ENCODE measurements around the gene ACSS1.
A peak's percentile ranks its signal among the peaks of the same experiment; 100 is the strongest.

Gene ACSS1

DNA sequence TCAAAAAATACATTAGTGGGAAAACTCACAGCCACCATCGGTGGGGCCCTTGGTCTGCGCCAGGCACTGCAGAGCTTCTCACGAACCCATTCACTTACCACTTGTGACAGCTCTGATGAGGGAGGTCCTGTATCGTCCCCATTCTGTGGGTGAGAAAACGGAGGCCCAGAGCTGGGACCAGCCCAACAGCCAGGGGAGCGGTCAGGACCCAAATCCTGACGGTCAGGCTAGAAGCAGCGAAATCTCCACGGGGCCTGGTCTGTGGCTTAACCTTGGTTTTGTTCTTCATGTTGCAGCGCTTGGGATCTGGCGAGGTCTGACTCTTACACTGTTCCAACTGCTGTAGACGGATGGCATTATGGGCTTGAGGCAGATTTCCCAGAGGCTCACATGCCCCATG, 31.7 kb upstream of the ACSS1 start:
- DNase-seq (ENCODE audit: low read depth), result no peak
- H3K4me3 ChIP-seq (ENCODE audit: low read depth, low read length), result no peak overlapping the region
- TF ChIP-seq, protein P1, sequence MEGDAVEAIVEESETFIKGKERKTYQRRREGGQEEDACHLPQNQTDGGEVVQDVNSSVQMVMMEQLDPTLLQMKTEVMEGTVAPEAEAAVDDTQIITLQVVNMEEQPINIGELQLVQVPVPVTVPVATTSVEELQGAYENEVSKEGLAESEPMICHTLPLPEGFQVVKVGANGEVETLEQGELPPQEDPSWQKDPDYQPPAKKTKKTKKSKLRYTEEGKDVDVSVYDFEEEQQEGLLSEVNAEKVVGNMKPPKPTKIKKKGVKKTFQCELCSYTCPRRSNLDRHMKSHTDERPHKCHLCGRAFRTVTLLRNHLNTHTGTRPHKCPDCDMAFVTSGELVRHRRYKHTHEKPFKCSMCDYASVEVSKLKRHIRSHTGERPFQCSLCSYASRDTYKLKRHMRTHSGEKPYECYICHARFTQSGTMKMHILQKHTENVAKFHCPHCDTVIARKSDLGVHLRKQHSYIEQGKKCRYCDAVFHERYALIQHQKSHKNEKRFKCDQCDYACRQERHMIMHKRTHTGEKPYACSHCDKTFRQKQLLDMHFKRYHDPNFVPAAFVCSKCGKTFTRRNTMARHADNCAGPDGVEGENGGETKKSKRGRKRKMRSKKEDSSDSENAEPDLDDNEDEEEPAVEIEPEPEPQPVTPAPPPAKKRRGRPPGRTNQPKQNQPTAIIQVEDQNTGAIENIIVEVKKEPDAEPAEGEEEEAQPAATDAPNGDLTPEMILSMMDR (IDR thresholded peaks at IDR 0.05; ENCODE audit: low read depth, low read length, missing control alignments), result no peak
- in situ Hi-C loops (cut with HindIII; ENCODE audit: low sequenced_read_pairs), result loop anchor here (5.0 kb wide), 1 partner anchor 73 kb away; no protein-coding TSS in a partner anchor

DNA sequence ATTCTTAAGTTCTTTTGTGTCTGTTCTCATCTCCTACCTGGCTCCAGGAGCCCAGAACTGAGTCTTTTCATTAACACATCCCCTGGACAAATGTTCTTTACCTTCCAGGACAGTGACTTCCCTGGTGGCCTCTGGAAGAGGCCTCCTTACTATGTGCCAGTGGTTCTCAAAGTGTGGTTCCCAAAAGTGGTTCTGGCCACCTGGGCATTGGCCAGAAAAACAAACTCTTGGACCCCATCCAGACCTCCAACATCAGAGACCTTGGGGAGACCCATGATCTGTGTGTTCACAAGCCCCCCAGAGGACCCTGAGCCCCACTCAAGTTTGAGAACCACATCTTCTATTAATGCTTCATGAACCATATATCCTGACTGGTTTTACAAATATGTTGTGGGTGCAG, 31.2 kb upstream of the ACSS1 start:
- DNase-seq (ENCODE audit: low read depth), result no peak
- in situ Hi-C loops (cut with HindIII; ENCODE audit: low sequenced_read_pairs), result loop anchor here (5.0 kb wide), 1 partner anchor 73 kb away; no protein-coding TSS in a partner anchor
- no peak overlapping the region for H3K4me3 ChIP-seq (ENCODE audit: low read depth, low read length)
- TF ChIP-seq, protein P1 (IDR thresholded peaks at IDR 0.05; ENCODE audit: low read depth, low read length, missing control alignments), result no peak

DNA sequence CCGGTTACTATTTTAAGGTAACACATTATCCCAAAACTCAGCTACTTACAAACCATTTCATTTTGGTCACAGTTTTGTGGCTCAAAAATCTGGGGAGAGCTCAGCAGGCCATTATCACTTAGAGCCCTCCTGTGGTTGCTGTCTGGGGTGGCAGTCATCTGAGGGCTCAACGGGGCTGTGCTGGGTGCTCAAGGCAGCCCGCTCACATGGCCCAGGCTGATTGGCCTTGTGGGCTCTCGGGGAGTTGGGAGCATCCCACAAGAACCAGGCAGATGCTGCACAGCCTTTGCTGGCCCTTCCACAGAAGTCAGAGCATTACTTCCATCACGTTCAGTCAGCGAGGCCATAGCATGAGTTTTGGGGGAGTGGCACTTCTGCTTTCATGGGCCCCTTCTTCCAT, 30.3 kb upstream of the ACSS1 start:
- no peak overlapping the region for H3K4me3 ChIP-seq (ENCODE audit: low read depth, low read length)
- no peak for DNase-seq (ENCODE audit: low read depth)
- TF ChIP-seq, protein P1 (IDR thresholded peaks at IDR 0.05; ENCODE audit: low read depth, low read length, missing control alignments), result no peak
- in situ Hi-C loops (cut with HindIII; ENCODE audit: low sequenced_read_pairs), result loop anchor here (5.0 kb wide), 1 partner anchor 74 kb away; no protein-coding TSS in a partner anchor

DNA sequence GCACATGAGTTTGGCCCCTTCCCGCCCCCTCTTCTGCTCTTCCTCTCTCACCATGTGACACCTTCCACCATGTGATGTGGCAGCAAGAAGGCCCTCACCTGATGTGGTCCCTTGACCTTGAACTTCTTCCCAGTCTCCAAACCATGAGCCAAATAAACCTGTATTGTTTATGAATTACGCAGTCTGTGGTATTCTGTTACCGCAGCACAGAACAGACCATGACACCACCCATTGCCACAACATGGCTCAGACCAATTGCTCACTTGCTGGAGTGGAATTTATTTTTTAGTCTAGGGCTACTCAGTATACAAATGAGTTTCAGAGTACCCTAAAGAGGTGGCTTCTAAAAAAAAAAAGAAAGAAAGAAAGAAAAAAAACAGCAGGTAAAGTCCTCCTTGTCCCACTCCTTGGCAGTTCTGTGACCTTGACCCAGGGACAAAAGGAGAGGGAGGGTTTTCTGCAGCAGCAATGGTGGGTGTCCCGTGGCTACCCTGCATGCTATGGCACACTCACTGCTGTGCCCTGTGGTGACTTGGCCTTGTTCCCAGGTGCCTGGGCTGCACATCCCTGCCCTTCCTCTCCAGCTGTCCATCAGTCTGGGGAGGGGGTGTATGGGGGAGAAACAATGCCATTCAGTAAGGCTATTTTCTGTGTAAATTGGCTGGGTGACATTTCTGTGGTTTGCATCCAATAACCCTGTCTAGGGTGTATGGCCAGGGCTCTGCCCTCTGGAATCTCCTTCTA, 29.4 kb upstream of the ACSS1 start:
- in situ Hi-C loops (cut with HindIII; ENCODE audit: low sequenced_read_pairs), result loop anchor here (5.0 kb wide), 1 partner anchor 75 kb away; no protein-coding TSS in a partner anchor
- no peak overlapping the region for H3K4me3 ChIP-seq (ENCODE audit: low read depth, low read length)
- TF ChIP-seq, protein P1 (IDR thresholded peaks at IDR 0.05; ENCODE audit: low read depth, low read length, missing control alignments), result no peak
- peak; percentile 13 for DNase-seq (ENCODE audit: low read depth)

DNA sequence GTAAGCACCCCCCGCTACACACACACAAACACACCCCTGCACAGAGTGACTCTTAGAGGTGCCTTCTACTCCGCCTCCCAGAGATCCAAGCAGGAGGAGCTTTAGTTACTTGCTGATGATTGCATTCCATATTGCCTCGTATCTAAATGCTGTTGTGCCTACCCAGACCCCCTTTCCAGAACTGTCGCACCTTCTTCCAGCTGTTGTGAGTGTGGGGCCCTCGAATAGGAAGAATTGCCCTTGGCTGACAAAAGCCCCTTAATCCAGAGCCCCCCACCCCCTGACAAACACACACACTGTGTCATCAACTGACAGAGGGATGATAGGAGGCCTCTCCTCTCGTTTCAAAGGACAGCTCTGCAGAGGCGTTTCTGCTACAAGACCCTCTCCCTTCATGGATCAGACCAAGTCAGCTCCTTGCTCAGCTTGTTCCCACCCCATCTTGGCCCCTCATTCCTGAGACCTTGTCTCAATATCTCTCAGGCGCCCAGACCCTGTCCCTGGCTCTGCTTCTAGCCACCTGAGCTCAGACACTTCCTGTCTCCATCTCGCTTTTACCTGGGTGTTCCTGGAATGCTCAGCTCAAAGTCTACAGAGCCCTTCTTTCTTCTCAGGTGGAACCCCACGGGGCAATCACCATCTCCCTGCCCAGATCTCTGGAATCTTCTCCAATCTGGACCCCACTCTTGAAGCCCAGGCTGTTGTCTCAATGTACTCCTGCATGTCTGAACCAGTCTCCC, 28.0 kb upstream of the ACSS1 start:
- no peak for DNase-seq (ENCODE audit: low read depth)
- H3K4me3 ChIP-seq (ENCODE audit: low read depth, low read length), result no peak overlapping the region
- in situ Hi-C loops (cut with HindIII; ENCODE audit: low sequenced_read_pairs), result loop anchor here (5.0 kb wide), 1 partner anchor 76 kb away; no protein-coding TSS in a partner anchor
- TF ChIP-seq, protein P1 (IDR thresholded peaks at IDR 0.05; ENCODE audit: low read depth, low read length, missing control alignments), result no peak

DNA sequence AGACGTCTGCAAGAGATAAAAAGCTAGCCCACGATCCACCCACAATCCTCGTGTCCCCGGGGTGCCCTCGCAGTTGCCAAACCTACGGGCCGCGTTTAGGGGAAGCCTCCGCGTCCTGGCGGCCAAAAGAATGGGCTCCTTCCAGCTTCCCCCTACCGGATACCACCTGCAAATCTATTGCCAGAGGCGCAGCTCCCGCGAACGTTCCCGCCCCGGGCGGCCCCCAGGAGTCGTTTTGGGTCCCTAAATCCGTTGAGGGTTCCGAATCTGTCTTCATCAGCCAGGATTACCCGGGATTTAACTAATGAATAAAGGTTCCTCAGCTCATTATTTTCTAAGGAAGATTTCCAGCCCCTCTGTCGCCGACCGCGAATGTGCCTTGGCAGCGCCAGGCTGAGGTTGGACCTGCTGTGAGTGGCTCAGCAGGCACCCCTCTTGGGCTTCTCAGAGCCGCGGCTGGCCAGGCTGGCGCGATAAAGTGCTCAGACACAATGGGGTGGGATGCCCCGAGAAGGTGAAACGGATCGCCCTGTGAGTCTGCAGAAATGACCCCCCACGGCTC, 26.8 kb upstream of the ACSS1 start:
- TF ChIP-seq, protein P1 (IDR thresholded peaks at IDR 0.05; ENCODE audit: low read depth, low read length, missing control alignments), result no peak
- H3K4me3 ChIP-seq (ENCODE audit: low read depth, low read length), result no peak overlapping the region
- in situ Hi-C loops (cut with HindIII; ENCODE audit: low sequenced_read_pairs), result loop anchor here (5.0 kb wide), 1 partner anchor 78 kb away; no protein-coding TSS in a partner anchor
- no peak for DNase-seq (ENCODE audit: low read depth)
